ENCODE data around the gene CUTA. TPM values are rescaled to one million over a fixed set of nuclear protein-coding genes. Genes with fewer than 3 reads are reported as not detected.
"Not testable (repeated sequence)": the region's sequence is repeated elsewhere in the genome, so short reads cannot be mapped to it uniquely, and the experiment has no call there.

CUTA gene
- total and polyA plus RNA-seq, 7 donors: 102 to 193 (median 136) TPM

DNA sequence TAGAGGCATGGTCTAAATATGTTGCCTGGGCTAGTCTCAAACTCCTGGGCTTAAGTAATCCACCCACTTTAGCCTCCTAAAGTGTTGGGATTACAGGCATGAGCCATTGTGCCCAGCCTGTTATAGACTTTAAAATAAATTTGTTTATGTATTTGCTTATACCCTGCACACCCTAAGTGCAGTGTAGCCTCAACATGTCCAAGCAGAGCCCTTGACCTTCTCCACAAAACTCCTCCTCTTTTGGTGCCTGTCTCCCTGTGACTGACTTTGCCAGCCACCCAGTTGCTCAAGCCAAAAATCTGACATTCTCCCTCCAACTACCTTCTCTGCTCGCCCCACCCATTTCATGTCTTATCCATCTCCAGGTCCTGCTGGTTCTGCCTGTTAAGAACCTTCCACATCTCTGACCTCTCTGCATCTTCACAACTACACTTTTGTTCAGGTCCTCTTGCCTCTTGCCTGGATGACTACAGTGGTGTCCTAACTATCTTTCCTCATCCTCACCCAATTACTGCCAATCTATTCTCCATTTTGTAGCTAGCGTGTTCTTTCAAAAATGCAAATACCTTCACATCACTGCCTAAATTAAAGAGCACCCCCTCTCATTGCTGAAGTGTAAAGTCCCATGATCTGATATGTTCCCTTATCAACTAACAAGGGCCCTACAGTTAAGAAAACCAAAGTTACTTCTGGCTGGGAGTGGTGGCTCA, 37.5 kb downstream of the CUTA start:
- DNase-seq: no peak
- intact Hi-C loops (cut with DNase I): no loop called here
- H3K27me3 ChIP-seq: no peaks in the 10 kb centered on the region
- no peak overlapping the region for H3K27ac ChIP-seq
- peaks cover 0 to 27% (median 18%) of the 10 kb centered on the region in 4 donors for H3K4me1 ChIP-seq
- WGBS, 2 donors: 92 to 95% methylated on average over 2 of the region's 2 CpGs
- TF ChIP-seq POLR2A (IDR thresholded peaks at IDR 0.05) (no peak), EP300 (IDR thresholded peaks at IDR 0.05) (no peak), CTCF (IDR thresholded peaks at IDR 0.05) (no peak), POLR2AphosphoS5 (IDR thresholded peaks at IDR 0.05) (no peak)
- H3K9me3 ChIP-seq: no peaks in the 10 kb centered on the region
- no peaks in the 10 kb centered on the region for H3K36me3 ChIP-seq
- H3K4me3 ChIP-seq: no peak overlapping the region

GRCh38 chr6:33379184-33379583, 38.7 kb downstream of the CUTA start:
- peaks cover 0 to 39% (median 29%) of the 10 kb centered on the region in 4 donors for H3K4me1 ChIP-seq
- H3K9me3 ChIP-seq; H3K4me3 ChIP-seq; H3K27me3 ChIP-seq; DNase-seq; H3K27ac ChIP-seq; H3K36me3 ChIP-seq; intact Hi-C loops (cut with DNase I): not testable (repeated sequence)
- WGBS, 2 donors: 93 to 95% methylated on average over 10 of the region's 10 CpGs

- 91 to 96% methylated on average over 4 of the region's 4 CpGs for WGBS, 2 donors
- Histone ChIP-seq H3K27ac (peak overlapping the region in 1 of 4 donors; percentile 71), H3K4me1 (peaks cover 0 to 24% (median 21%) of the 10 kb centered on the region in 4 donors), H3K9me3 (no peaks in the 10 kb centered on the region), H3K36me3 (no peaks in the 10 kb centered on the region), H3K4me3 (no peak overlapping the region), H3K27me3 (no peaks in the 10 kb centered on the region)
- intact Hi-C loops (cut with DNase I): no loop called here
- TF ChIP-seq POLR2A (IDR thresholded peaks at IDR 0.05) (no peak), POLR2AphosphoS5 (IDR thresholded peaks at IDR 0.05) (no peak), EP300 (IDR thresholded peaks at IDR 0.05) (no peak), CTCF (IDR thresholded peaks at IDR 0.05) (no peak)
- no peak for DNase-seq
These were observed 40.7 kb downstream of the CUTA start for GRCh38 chr6:33377171-33377570.

GRCh38 chr6:33375143-33375671, 42.7 kb downstream of the CUTA start:
- 25 to 49% methylated on average over 9 of the region's 9 CpGs for WGBS, 2 donors
- DNase-seq: peak; percentile 93
- intact Hi-C loops (cut with DNase I): no loop called here
- no peaks in the 10 kb centered on the region for H3K27me3 ChIP-seq
- TF ChIP-seq POLR2AphosphoS5 (IDR thresholded peaks at IDR 0.05) (peak in 2 of 4 donors; percentile 29 to 42), POLR2A (IDR thresholded peaks at IDR 0.05) (no peak), EP300 (IDR thresholded peaks at IDR 0.05) (no peak)
- no peaks in the 10 kb centered on the region for H3K36me3 ChIP-seq
- H3K9me3 ChIP-seq: no peaks in the 10 kb centered on the region
- H3K4me1 ChIP-seq: peaks cover 0 to 23% (median 20%) of the 10 kb centered on the region in 4 donors
- peak overlapping the region; percentile 60 to 72 (median 68) for H3K27ac ChIP-seq
- H3K4me3 ChIP-seq: peak overlapping the region in 2 of 4 donors; percentile 4 to 7

DNA sequence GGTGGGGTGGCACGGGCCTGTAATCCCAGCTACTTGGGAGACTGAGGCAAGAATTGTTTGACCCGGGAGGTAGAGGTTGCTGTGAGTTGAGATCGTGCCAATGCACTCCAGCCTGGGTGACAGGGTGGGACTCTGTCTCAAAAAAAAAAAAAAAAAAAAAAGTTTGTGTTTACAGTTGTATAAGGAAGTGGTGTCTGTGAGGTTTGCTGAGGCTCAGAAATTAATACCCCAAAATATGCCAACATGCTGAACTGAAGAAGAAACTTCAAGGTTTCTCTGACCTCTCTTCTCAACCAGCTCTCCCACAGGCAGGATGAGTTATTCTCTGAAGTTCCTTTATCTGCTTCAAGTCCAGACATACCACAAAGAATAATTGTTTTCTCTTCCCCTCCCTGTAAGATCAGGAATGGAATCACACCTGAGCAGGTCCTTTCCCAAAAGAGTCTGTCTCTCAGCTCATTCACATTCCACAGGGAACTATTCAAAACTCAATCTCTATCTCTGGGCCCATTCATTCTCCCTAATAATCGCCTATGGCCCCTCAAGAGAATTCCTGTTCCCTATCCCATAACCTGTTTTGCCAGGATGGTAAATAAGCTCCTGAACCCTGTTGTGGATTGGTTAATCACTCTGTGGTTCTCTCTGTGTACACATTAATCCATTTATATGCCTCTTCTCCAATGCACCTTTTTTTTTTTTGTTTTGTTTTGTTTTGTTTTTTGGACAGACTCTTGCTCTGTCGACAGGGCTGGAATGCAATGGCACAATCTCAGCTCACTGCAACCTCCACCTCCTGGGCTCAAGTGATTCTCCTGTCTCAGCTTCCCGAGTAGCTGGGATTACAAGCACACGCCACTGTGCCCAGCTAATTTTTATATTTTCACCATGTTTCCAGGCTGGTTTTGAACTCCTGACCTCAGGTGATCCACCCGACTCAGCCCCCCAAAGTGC, 43.7 kb downstream of the CUTA start:
- Histone ChIP-seq H3K36me3 (no peaks in the 10 kb centered on the region), H3K27me3 (no peaks in the 10 kb centered on the region), H3K4me3 (no peak overlapping the region), H3K4me1 (peaks cover 0 to 23% (median 20%) of the 10 kb centered on the region in 4 donors), H3K9me3 (no peaks in the 10 kb centered on the region), H3K27ac (peak overlapping the region; percentile 60 to 72 (median 68))
- 62 to 74% methylated on average over 8 of the region's 8 CpGs for WGBS, 2 donors
- TF ChIP-seq POLR2AphosphoS5 (IDR thresholded peaks at IDR 0.05): no peak
- no peak for TF ChIP-seq EP300 (IDR thresholded peaks at IDR 0.05)
- TF ChIP-seq POLR2A (IDR thresholded peaks at IDR 0.05): no peak
- no peak for TF ChIP-seq CTCF (IDR thresholded peaks at IDR 0.05)
- no peak for DNase-seq
- intact Hi-C loops (cut with DNase I): no loop called here
